OCI-LY1 (cell line): ENCODE results near the gene SENP1.

Experiments used
- H2AFZ ChIP-seq: fragments of 200-600 bp; sonication (generic), shearing (Covaris generic); 2 replicates; pipeline ENCODE4 v1.6.0; 2014; ENCODE audit warnings: antibody characterized with exemption, mild to moderate bottlenecking, low read length
- H3F3A ChIP-seq: fragments of 200-600 bp; sonication (generic), shearing (Covaris generic); 2 replicates; pipeline ENCODE4 v1.6.0; 2014; ENCODE audit warnings: mild to moderate bottlenecking, antibody characterized with exemption, low read length, moderate library complexity; ENCODE audit not compliant: insufficient read depth
- H3K27ac ChIP-seq: fragments of 200-600 bp; sonication (generic); 2 replicates; pipeline ENCODE4 v1.5.1; 2014; ENCODE audit warnings: low read length, mixed run types, mild to moderate bottlenecking, low read depth; ENCODE audit not compliant: poor library complexity, severe bottlenecking
- H3K27me3 ChIP-seq: fragments of 200-600 bp; sonication (generic); 2 replicates; pipeline ENCODE4 v1.6.0; 2014; ENCODE audit warnings: antibody characterized with exemption, mild to moderate bottlenecking, low read length, moderate library complexity; ENCODE audit not compliant: insufficient read depth
- H3K36me3 ChIP-seq: fragments of 200-600 bp; sonication (generic); 2 replicates; pipeline ENCODE4 v1.6.1; 2014; ENCODE audit warnings: mild to moderate bottlenecking, antibody characterized with exemption, low read length, moderate library complexity, mixed read lengths; ENCODE audit not compliant: insufficient read depth
- H3K4me1 ChIP-seq: fragments of 200-600 bp; sonication (generic); 2 replicates; pipeline ENCODE4 v1.5.1; 2014; ENCODE audit warnings: mild to moderate bottlenecking, low read length, moderate library complexity; ENCODE audit not compliant: insufficient read depth, severe bottlenecking
- H3K4me2 ChIP-seq: fragments of 200-600 bp; sonication (generic), shearing (Covaris generic); 2 replicates; pipeline ENCODE4 v1.6.1; 2014; ENCODE audit warnings: low read length
- H3K4me3 ChIP-seq: fragments of 200-600 bp; sonication (generic); 2 replicates; pipeline ENCODE4 v1.5.1; 2014; ENCODE audit warnings: low read length, low read depth, mild to moderate bottlenecking, mixed read lengths; ENCODE audit not compliant: poor library complexity, severe bottlenecking
- H3K79me2 ChIP-seq: fragments of 200-600 bp; shearing (Covaris generic); 2 replicates; pipeline ENCODE4 v1.6.1; 2016; ENCODE audit warnings: mixed run types, low read length, mixed read lengths; ENCODE audit not compliant: insufficient read depth
- H3K9ac ChIP-seq: fragments of 200-600 bp; sonication (generic), shearing (Covaris generic); 2 replicates; pipeline ENCODE4 v1.6.1; 2014; ENCODE audit warnings: mild to moderate bottlenecking, low read length, mixed read lengths
- H3K9me2 ChIP-seq: fragments of 200-600 bp; sonication (generic), shearing (Covaris generic); 2 replicates; pipeline ENCODE4 v1.6.1; 2014; ENCODE audit warnings: low read depth, mild to moderate bottlenecking, low read length, mixed read lengths
- H3K9me3 ChIP-seq: fragments of 200-600 bp; shearing (Covaris generic); 2 replicates; pipeline ENCODE4 v1.6.1; 2014; ENCODE audit warnings: low read length, mixed read lengths
- H4K20me1 ChIP-seq: fragments of 200-600 bp; sonication (generic), shearing (Covaris generic); 2 replicates; pipeline ENCODE4 v1.6.0; 2016; ENCODE audit warnings: mild to moderate bottlenecking, low read length; ENCODE audit not compliant: insufficient read depth
- CTCF ChIP-seq: fragments of 200-600 bp; sonication (generic), shearing (Covaris generic); IDR thresholded peaks from 2 replicates; pipeline ENCODE4 v1.5.1; 2017; ENCODE audit warnings: mild to moderate bottlenecking, antibody characterized with exemption, low read length, moderate library complexity, mixed read lengths
- EZH2 ChIP-seq: fragments of 200-600 bp; sonication (generic), shearing (Covaris generic); IDR thresholded peaks from 2 replicates; pipeline ENCODE4 v1.8.0; 2017; ENCODE audit warnings: borderline replicate concordance, mixed run types, mild to moderate bottlenecking, antibody characterized with exemption, low read length, moderate library complexity, mixed read lengths

Gene SENP1

GRCh38 chr12:48123169-48123568 is 17.3 kb upstream of the SENP1 start:
- Histone ChIP-seq H3K4me3 (no peak overlapping the region), H3F3A (no peaks in the 10 kb centered on the region), H3K36me3 (peaks cover 53% of the 10 kb centered on the region; the same call in 1 of the 2 replicates), H2AFZ (no peak overlapping the region), H3K79me2 (peaks cover 12% of the 10 kb centered on the region), H3K9ac (no peak overlapping the region), H4K20me1 (no peaks in the 10 kb centered on the region), H3K27ac (no peak overlapping the region), H3K4me1 (peaks cover 23% of the 10 kb centered on the region), H3K9me2 (no peaks in the 10 kb centered on the region), H3K4me2 (no peak overlapping the region), H3K9me3 (no peaks in the 10 kb centered on the region), H3K27me3 (no peaks in the 10 kb centered on the region)
- TF ChIP-seq EZH2: no peak

- peaks cover 47% of the 10 kb centered on the region; the same call in 1 of the 2 replicates for H3K36me3 ChIP-seq
- H3K79me2 ChIP-seq: peaks cover 12% of the 10 kb centered on the region
- H3K4me3 ChIP-seq: no peak overlapping the region
- no peaks in the 10 kb centered on the region for H3K9me3 ChIP-seq
- no peak overlapping the region for H3K27ac ChIP-seq
- peaks cover 23% of the 10 kb centered on the region for H3K4me1 ChIP-seq
- no peaks in the 10 kb centered on the region for H3F3A ChIP-seq
- TF ChIP-seq CTCF (no peak), EZH2 (no peak)
- H3K27me3 ChIP-seq: no peaks in the 10 kb centered on the region
- H4K20me1 ChIP-seq: no peaks in the 10 kb centered on the region
- H3K4me2 ChIP-seq: no peak overlapping the region
- no peak overlapping the region for H3K9ac ChIP-seq
- no peak overlapping the region for H2AFZ ChIP-seq
- H3K9me2 ChIP-seq: no peaks in the 10 kb centered on the region
These were observed 16.4 kb upstream of the SENP1 start for GRCh38 chr12:48122065-48122834.

GRCh38 chr12:48121522-48121921 is 15.6 kb upstream of the SENP1 start:
- H3K36me3 ChIP-seq: peaks cover 39% of the 10 kb centered on the region; the same call in 1 of the 2 replicates
- H2AFZ ChIP-seq: no peak overlapping the region
- H3K27ac ChIP-seq: no peak overlapping the region
- H3K4me1 ChIP-seq: peaks cover 23% of the 10 kb centered on the region
- H3K4me2 ChIP-seq: no peak overlapping the region
- no peak overlapping the region for H3K9ac ChIP-seq
- H3K27me3 ChIP-seq: no peaks in the 10 kb centered on the region
- no peaks in the 10 kb centered on the region for H3K9me3 ChIP-seq
- no peak overlapping the region for H3K4me3 ChIP-seq
- no peaks in the 10 kb centered on the region for H3F3A ChIP-seq
- no peaks in the 10 kb centered on the region for H3K9me2 ChIP-seq
- TF ChIP-seq CTCF: no peak
- TF ChIP-seq EZH2: no peak
- no peaks in the 10 kb centered on the region for H4K20me1 ChIP-seq
- H3K79me2 ChIP-seq: peaks cover 12% of the 10 kb centered on the region
